Osteocyte (in vitro differentiated cells): ENCODE results near the gene ARL6IP5. TPM values are rescaled to one million over a fixed set of nuclear protein-coding genes. Genes with fewer than 3 reads are reported as not detected.

Experiments used
- DNase-seq: peaks from one replicate; pipeline ENCODE4 v3.0.0; 2021; ENCODE audit warnings: mixed read lengths; ENCODE audit not compliant: unreplicated experiment; ENCODE audit errors: extremely low spot score
- H3K27ac Mint-ChIP-seq: one replicate; pipeline ENCODE4 v1.8.0; 2021; ENCODE audit warnings: mild to moderate bottlenecking, mixed read lengths; ENCODE audit not compliant: unreplicated experiment
- H3K27me3 Mint-ChIP-seq: one replicate; pipeline ENCODE4 v1.8.0; 2021; ENCODE audit warnings: mixed read lengths; ENCODE audit not compliant: unreplicated experiment
- H3K36me3 Mint-ChIP-seq: one replicate; pipeline ENCODE4 v1.8.0; 2021; ENCODE audit warnings: mixed read lengths; ENCODE audit not compliant: unreplicated experiment
- H3K4me1 Mint-ChIP-seq: one replicate; pipeline ENCODE4 v1.8.0; 2021; ENCODE audit warnings: mixed read lengths; ENCODE audit not compliant: unreplicated experiment
- H3K4me3 Mint-ChIP-seq: one replicate; pipeline ENCODE4 v1.8.0; 2021; ENCODE audit warnings: mild to moderate bottlenecking, moderate library complexity, mixed read lengths; ENCODE audit not compliant: unreplicated experiment
- H3K9me3 Mint-ChIP-seq: one replicate; pipeline ENCODE4 v1.8.0; 2021; ENCODE audit warnings: mixed read lengths; ENCODE audit not compliant: unreplicated experiment
- total RNA-seq: library from RNA; stranded (reverse); gene quantifications from 2 replicates; pipeline ENCODE4 v1.2.1, GENCODE V29; 2021
- TF ChIP-seq, protein P1 (sequence below): fragments of 200-600 bp; sonication (generic); IDR thresholded peaks from 2 replicates; pipeline ENCODE4 v1.5.0; 2021; ENCODE audit warnings: antibody characterized with exemption, mild to moderate bottlenecking, moderate library complexity

ARL6IP5 gene
- total RNA-seq, 1 donor from 2014 or later, result 116 TPM

DNA sequence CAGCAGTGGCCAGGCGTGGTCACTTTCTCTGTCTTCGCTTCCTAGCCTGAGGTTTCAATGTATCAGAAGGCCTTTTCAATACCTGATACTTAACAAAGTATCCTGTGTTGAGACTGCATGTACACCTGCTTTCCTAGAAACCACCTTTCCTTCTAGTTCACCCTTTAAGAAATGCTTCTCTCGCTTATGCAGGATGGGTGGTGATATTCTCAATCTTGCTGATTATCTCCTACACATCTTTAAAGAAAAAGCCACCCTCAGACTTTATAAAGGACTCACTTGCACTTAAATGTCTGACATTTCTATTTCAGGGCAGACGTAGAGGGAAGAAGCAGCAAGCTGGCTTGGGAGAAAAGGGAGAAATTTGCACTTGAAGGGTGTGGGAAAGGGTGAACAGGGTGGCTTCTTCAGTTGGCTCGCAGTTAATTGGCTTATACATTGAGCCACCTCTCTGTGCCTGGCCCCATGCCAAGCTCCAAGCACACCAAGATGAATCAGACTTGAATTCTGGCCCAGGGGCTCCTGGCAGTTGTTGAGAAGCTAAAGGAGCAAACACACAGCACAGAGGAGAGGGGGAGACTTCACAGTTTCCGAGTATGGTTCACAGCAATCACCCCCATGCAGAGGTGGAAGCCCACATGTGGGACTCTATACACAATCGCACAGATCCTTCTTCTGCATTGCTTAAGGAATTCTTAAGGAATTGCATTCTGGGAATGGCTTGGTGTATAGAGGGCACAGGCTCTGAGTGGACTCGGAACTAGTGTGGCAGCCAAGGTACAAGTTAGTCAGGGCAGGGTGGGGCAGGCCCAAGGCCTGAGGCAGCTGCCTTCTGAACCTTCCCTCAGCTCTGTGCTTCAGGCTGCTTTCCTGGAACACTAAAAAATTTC lies 1.3 kb downstream of the ARL6IP5 start:
- Mint-ChIP-seq H3K9me3 (no peaks in the 10 kb centered on the region), H3K27me3 (no peaks in the 10 kb centered on the region), H3K27ac (peak overlapping the region; percentile 98), H3K4me1 (peaks cover 81% of the 10 kb centered on the region), H3K36me3 (no peaks in the 10 kb centered on the region), H3K4me3 (peak overlapping the region; percentile 92)
- TF ChIP-seq, protein P1, sequence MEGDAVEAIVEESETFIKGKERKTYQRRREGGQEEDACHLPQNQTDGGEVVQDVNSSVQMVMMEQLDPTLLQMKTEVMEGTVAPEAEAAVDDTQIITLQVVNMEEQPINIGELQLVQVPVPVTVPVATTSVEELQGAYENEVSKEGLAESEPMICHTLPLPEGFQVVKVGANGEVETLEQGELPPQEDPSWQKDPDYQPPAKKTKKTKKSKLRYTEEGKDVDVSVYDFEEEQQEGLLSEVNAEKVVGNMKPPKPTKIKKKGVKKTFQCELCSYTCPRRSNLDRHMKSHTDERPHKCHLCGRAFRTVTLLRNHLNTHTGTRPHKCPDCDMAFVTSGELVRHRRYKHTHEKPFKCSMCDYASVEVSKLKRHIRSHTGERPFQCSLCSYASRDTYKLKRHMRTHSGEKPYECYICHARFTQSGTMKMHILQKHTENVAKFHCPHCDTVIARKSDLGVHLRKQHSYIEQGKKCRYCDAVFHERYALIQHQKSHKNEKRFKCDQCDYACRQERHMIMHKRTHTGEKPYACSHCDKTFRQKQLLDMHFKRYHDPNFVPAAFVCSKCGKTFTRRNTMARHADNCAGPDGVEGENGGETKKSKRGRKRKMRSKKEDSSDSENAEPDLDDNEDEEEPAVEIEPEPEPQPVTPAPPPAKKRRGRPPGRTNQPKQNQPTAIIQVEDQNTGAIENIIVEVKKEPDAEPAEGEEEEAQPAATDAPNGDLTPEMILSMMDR, result no peak
- peak; percentile 91 for DNase-seq

DNA sequence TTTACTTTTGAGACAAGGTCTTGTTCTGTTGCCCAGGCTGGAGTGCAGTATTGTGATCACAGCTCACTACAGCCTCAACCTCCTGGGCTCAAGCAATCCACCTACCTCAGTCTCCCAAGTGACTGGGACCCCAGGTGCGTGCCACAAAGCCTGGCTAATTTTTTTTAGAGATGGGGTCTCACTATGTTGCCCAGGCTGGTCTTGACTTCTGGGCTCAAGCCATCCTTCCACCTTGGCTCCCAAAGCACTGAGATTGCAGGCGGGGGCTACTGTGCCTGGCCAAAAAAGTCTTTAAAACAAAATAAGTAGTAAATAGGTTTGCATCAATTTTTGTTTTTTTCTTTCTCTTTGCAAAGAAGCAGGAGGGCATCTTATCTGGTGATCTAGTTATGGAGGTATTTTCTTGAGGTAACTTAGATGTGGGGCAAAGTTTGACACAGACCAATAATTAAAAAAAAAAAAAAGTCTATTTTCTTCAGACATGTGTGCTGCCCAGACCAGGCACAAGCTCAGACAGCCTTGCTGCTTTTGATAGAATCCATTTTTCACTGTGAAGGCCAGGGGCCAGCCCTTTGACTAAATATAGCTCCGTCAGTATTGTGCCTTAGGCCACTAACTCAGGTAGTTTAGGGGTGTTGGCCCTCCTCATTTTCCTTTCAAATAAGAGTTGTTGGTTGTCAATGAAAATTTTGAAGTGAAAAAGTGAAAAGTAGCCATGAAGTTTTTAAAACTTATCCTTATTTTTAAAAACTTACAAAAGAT lies 2.5 kb downstream of the ARL6IP5 start:
- TF ChIP-seq, protein P1, result no peak
- DNase-seq, result no peak
- H3K4me1 Mint-ChIP-seq, result peaks cover 82% of the 10 kb centered on the region
- H3K9me3 Mint-ChIP-seq, result no peaks in the 10 kb centered on the region
- peaks cover 2% of the 10 kb centered on the region for H3K36me3 Mint-ChIP-seq
- H3K4me3 Mint-ChIP-seq, result peak overlapping the region; percentile 32
- H3K27me3 Mint-ChIP-seq, result no peaks in the 10 kb centered on the region
- H3K27ac Mint-ChIP-seq, result peak overlapping the region; percentile 47

DNA sequence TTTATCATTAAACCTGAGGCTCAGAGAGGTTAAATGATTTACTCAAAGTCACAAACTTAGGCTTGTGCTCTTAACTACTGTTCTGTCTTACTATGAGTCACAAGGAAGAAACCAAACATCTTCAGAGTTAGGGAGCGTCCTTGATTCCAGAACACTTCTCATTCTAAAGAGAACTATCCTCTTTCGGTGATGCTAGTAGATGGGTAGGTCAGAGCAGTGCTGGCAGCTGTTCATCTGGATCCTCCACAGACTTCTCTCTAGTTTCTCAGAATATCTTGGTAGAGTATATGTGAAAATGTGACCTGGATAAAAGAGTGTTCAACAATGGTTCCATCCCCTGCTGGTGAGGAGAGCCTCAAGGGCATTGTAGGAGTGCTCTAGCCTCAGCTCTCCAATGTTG lies 3.3 kb downstream of the ARL6IP5 start:
- peaks cover 4% of the 10 kb centered on the region for H3K36me3 Mint-ChIP-seq
- TF ChIP-seq, protein P1, result no peak
- peaks cover 81% of the 10 kb centered on the region for H3K4me1 Mint-ChIP-seq
- DNase-seq, result no peak
- H3K4me3 Mint-ChIP-seq, result peak overlapping the region; percentile 39
- H3K9me3 Mint-ChIP-seq, result no peaks in the 10 kb centered on the region
- peak overlapping the region; percentile 68 for H3K27ac Mint-ChIP-seq
- H3K27me3 Mint-ChIP-seq, result no peaks in the 10 kb centered on the region

DNA sequence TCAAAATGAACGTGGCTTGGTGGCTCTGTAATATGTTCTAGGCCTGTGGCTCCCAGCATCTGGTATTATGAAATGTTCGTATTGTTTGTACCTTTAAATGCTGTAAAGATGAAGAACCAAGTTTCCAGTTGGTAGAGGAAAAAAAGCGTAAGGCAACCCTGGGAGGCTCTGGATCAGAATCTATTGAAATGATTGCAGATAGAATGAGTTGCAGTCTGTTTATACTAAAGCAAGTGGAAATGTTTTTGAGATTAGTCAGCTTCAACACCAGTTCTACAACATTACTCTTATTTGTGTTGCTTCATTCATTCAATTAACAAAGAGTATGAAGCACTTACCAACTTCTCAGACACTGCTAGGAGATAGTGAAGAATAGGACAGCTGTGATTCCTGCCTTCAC lies 5.3 kb downstream of the ARL6IP5 start:
- peaks cover 4% of the 10 kb centered on the region for H3K36me3 Mint-ChIP-seq
- H3K4me3 Mint-ChIP-seq, result peak overlapping the region; percentile 2
- TF ChIP-seq, protein P1, result no peak
- DNase-seq, result no peak
- H3K27me3 Mint-ChIP-seq, result no peaks in the 10 kb centered on the region
- H3K9me3 Mint-ChIP-seq, result no peaks in the 10 kb centered on the region
- H3K4me1 Mint-ChIP-seq, result peaks cover 80% of the 10 kb centered on the region
- peak overlapping the region; percentile 48 for H3K27ac Mint-ChIP-seq
